HCT116 (cell line): ENCODE results near the gene FAM229A. TPM values are rescaled to one million over a fixed set of nuclear protein-coding genes. Genes with fewer than 3 reads are reported as not detected.

Source experiments
- ATAC-seq: fragments of 200-7000 bp; cut with Tn5 transposase; 2 replicates; pipeline ENCODE4 v1.9.1; 2020; ENCODE audit warnings: mild to moderate bottlenecking, moderate library complexity
- BruUV-seq: library from RNA; stranded (reverse); fragments of 400-500 nt; replicated peaks from 2 replicates; lab custom pipeline; 2021; lab: Mats Ljungman, UMichigan
- CTCF ChIA-PET: fragments of 300-600 bp; sonication (Branson Sonifier 250); formaldehyde crosslinking; loops from one replicate; lab custom pipeline; 2021; ENCODE audit warnings: antibody characterized with exemption; lab: Charles Lee
- POLR2A ChIA-PET: fragments of 300-600, 350-600 bp; sonication (Branson Sonifier 250); formaldehyde crosslinking; loops from one replicate; lab custom pipeline; 2021; ENCODE audit warnings: antibody characterized with exemption; lab: Charles Lee
- RAD21 ChIA-PET, 2 experiments: fragments of 300-600 bp; sonication (Branson Sonifier 250); formaldehyde crosslinking; loops; one replicate each; lab custom pipeline; 2023; ENCODE audit warnings: low total read pairs in 2 of 2; ENCODE audit not compliant: uncharacterized antibody in 2 of 2, unreplicated experiment in 2 of 2, low non-redundant PET in 1 of 2; lab: Charles Lee
- DNase-seq: peaks from one replicate; pipeline ENCODE4 v3.0.0-alpha.2; 2010; ENCODE audit warnings: low read depth, low spot score
- H2AFZ ChIP-seq: fragments of 200-600 bp; shearing (Covaris generic), sonication (generic); 2 replicates; pipeline ENCODE4 v1.6.1; 2017; ENCODE audit warnings: low read depth, mixed run types, mixed read lengths, antibody characterized with exemption, low read length; ENCODE audit not compliant: poor library complexity, severe bottlenecking
- H3K27ac ChIP-seq: 2 replicates; pipeline ENCODE4 v1.5.1; 2012; ENCODE audit warnings: low read depth, low read length
- H3K27me3 ChIP-seq: fragments of 200-600 bp; sonication (generic); 2 replicates; pipeline ENCODE4 v1.6.1; 2016; ENCODE audit warnings: mixed run types, low read length, mixed read lengths; ENCODE audit not compliant: insufficient read depth
- H3K36me3 ChIP-seq, 2 experiments: fragments of 200-500 bp in 1 of 2; fragments of 200-600 bp in 1 of 2; sonication (Bioruptor generic) in 1 of 2; sonication (generic) in 1 of 2; 2 replicates each; pipeline versions ENCODE4 v1.5.1 to v1.6.1; 2014 to 2016; ENCODE audit warnings: low read length in 2 of 2, inconsistent platforms in 1 of 2, mixed read lengths in 1 of 2, mixed run types in 1 of 2; ENCODE audit not compliant: insufficient read depth in 2 of 2, control insufficient read depth in 1 of 2
- H3K4me1 ChIP-seq, 2 experiments: fragments of 200-600 bp in 1 of 2; sonication (generic) in 1 of 2; 2 replicates each; pipeline versions ENCODE4 v1.5.1 to v1.6.1; 2012 to 2017; ENCODE audit warnings: low read length in 2 of 2, inconsistent platforms in 1 of 2, mild to moderate bottlenecking in 1 of 2, mixed read lengths in 1 of 2, mixed run types in 1 of 2, moderate library complexity in 1 of 2; ENCODE audit not compliant: insufficient read depth in 2 of 2, control insufficient read depth in 1 of 2
- H3K4me2 ChIP-seq: fragments of 200-600 bp; sonication (generic); 2 replicates; pipeline ENCODE4 v1.6.1; 2017; ENCODE audit warnings: mixed run types, low read length, mixed read lengths
- H3K4me3 ChIP-seq, 2 experiments: fragments of 200-600 bp in 1 of 2; sonication (generic) in 1 of 2; replicated peaks in 1 of 2; 2 replicates each; pipeline ENCODE4 v1.5.1; 2011 to 2016; ENCODE audit warnings: low read length in 2 of 2, control low read depth in 1 of 2, low read depth in 1 of 2, mild to moderate bottlenecking in 1 of 2, mixed read lengths in 1 of 2, mixed run types in 1 of 2
- H3K79me2 ChIP-seq: fragments of 200-600 bp; sonication (generic); 2 replicates; pipeline ENCODE4 v1.6.1; 2017; ENCODE audit warnings: mild to moderate bottlenecking, mixed run types, low read length, moderate library complexity, mixed read lengths; ENCODE audit not compliant: insufficient read depth
- H3K9ac ChIP-seq: fragments of 200-600 bp; sonication (generic); 2 replicates; pipeline ENCODE4 v1.6.1; 2016; ENCODE audit warnings: low read length, mixed read lengths
- H3K9me2 ChIP-seq: fragments of 200-600 bp; sonication (generic), shearing (Covaris generic); 2 replicates; pipeline ENCODE4 v1.6.1; 2017; ENCODE audit warnings: mixed run types, mild to moderate bottlenecking, moderate library complexity; ENCODE audit not compliant: insufficient read depth
- H3K9me3 ChIP-seq, 2 experiments: fragments of 200-500 bp in 1 of 2; fragments of 200-600 bp in 1 of 2; sonication (Bioruptor generic) in 1 of 2; sonication (generic) in 1 of 2; 2 replicates each; pipeline ENCODE4 v1.6.1; 2014 to 2017; ENCODE audit warnings: low read length in 2 of 2, mixed read lengths in 2 of 2, inconsistent platforms in 1 of 2, low read depth in 1 of 2, mild to moderate bottlenecking in 1 of 2, mixed run types in 1 of 2, moderate library complexity in 1 of 2; ENCODE audit not compliant: control insufficient read depth in 1 of 2, insufficient read depth in 1 of 2
- H4K20me1 ChIP-seq: fragments of 200-600 bp; sonication (generic), shearing (Covaris generic); 2 replicates; pipeline ENCODE4 v1.6.1; 2017; ENCODE audit warnings: mixed run types, mild to moderate bottlenecking, moderate library complexity; ENCODE audit not compliant: insufficient read depth
- EGR1 ChIP-seq: IDR thresholded peaks from 2 replicates; pipeline ENCODE4 v1.6.1; 2012; ENCODE audit warnings: low read depth
- EZH2phosphoT487 ChIP-seq: fragments of 200-600 bp; IDR thresholded peaks from 2 replicates; pipeline ENCODE4 v1.6.1; 2018; ENCODE audit warnings: antibody characterized with exemption, borderline replicate concordance
- FOSL1 ChIP-seq: IDR thresholded peaks from 2 replicates; pipeline ENCODE4 v1.6.1; 2012; ENCODE audit warnings: low read depth
- POLR2A ChIP-seq: IDR thresholded peaks from 2 replicates; pipeline ENCODE4 v1.7.0; 2011; ENCODE audit warnings: borderline replicate concordance; ENCODE audit not compliant: insufficient read depth, insufficient read length; ENCODE audit errors: extremely low read depth
- RAD21 ChIP-seq: IDR thresholded peaks from 2 replicates; pipeline ENCODE4 v1.6.1; 2012; ENCODE audit warnings: low read depth, mild to moderate bottlenecking
- SRF ChIP-seq: IDR thresholded peaks from 2 replicates; pipeline ENCODE4 v1.6.1; 2012; ENCODE audit warnings: low read depth
- TCF7L2 ChIP-seq: IDR thresholded peaks from 2 replicates; pipeline ENCODE4 v1.7.0; 2011; ENCODE audit warnings: borderline replicate concordance, inconsistent platforms; ENCODE audit not compliant: insufficient read depth, insufficient read length; ENCODE audit errors: extremely low read depth
- YY1 ChIP-seq: IDR thresholded peaks from 2 replicates; pipeline ENCODE4 v1.6.1; 2011; ENCODE audit warnings: low read length, low read depth, moderate library complexity, mild to moderate bottlenecking; ENCODE audit not compliant: insufficient replicate concordance; ENCODE audit errors: extremely low read depth
- ZFX ChIP-seq: fragments of 450-650 bp; IDR thresholded peaks from 2 replicates; pipeline ENCODE4 v1.6.1; 2017
- ZNF274 ChIP-seq: fragments of 200-500 bp; sonication (Bioruptor generic); IDR thresholded peaks from 2 replicates; pipeline ENCODE4 v1.6.1; 2014; ENCODE audit warnings: mild to moderate bottlenecking, low read depth, low read length, inconsistent platforms
- intact Hi-C: fragments of 100-400 bp; cut with micrococcal nuclease; formaldehyde crosslinking; loops from 2 replicates; pipeline ENCODE4 v1.10.0; 2022
- total RNA-seq: library from RNA; stranded (reverse); gene quantifications from one replicate; pipeline ENCODE4 v1.2.1, GENCODE V29; 2021; ENCODE audit not compliant: unreplicated experiment
- TF ChIP-seq, protein P1 (sequence below), 3 experiments: fragments of 200-600 bp in 1 of 3; sonication (generic) in 1 of 3; IDR thresholded peaks in 2 of 3; conservative IDR thresholded peaks in 1 of 3; 2 replicates each; pipeline ENCODE4 v1.5.1; 2012 to 2017; ENCODE audit warnings: low read depth in 2 of 3, low read length in 2 of 3, antibody characterized with exemption in 1 of 3, borderline replicate concordance in 1 of 3, control low read depth in 1 of 3, mild to moderate bottlenecking in 1 of 3, mixed read lengths in 1 of 3, mixed run types in 1 of 3, moderate library complexity in 1 of 3; ENCODE audit not compliant: insufficient read depth in 1 of 3

FAM229A gene
- total RNA-seq, 1 experiment from 2014 or later: 16.1 TPM

DNA sequence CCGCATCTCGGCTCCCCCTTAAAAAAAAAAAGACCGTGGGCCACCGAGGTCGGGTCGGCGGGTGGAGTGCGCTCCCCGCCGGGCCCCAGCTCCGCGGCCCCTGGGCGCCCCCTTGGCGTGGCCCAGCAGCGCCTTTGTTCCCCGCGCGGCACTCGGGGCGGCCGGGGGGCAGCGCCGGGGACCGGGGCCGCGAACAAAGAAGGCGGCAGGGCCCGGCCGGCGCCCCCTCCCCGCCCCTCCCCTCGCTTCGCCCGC is 26.8 kb downstream of the FAM229A start:
- H3K9me2 ChIP-seq: no peaks in the 10 kb centered on the region
- BruUV-seq: no TSS peak
- no peaks in the 10 kb centered on the region for H3K9me3 ChIP-seq
- RAD21 ChIA-PET: interaction anchor here in 1 of 2 experiments (1.3 kb wide), 1 partner anchor 93 kb away, joined by 4 read pairs; no protein-coding TSS in a partner anchor
- peak overlapping the region; percentile 78 for H3K9ac ChIP-seq
- no peak overlapping the region for H2AFZ ChIP-seq
- H3K36me3 ChIP-seq: peaks cover 6 to 28% of the 10 kb centered on the region in 2 experiments; a peak in 3 of 4 replicates
- H3K4me3 ChIP-seq: peak overlapping the region; percentile 61 to 77
- TF ChIP-seq FOSL1 (no peak), ZNF274 (no peak), ZFX (no peak), POLR2A (no peak), YY1 (no peak), EGR1 (no peak), RAD21 (no peak), EZH2phosphoT487 (no peak), TCF7L2 (no peak)
- intact Hi-C loops: no loop called here
- DNase-seq: no peak
- POLR2A ChIA-PET: interaction anchor here (0.9 to 2.1 kb wide), 9 partner anchors 10 to 156 kb away, joined by 3 to 22 read pairs (median 5); partner anchors contain the start of genes HDAC1 and TXLNA
- CTCF ChIA-PET: interaction anchor here (0.9 to 2.0 kb wide), 2 partner anchors 16 to 114 kb away, joined by 3 to 8 read pairs; no protein-coding TSS in a partner anchor
- no peaks in the 10 kb centered on the region for H4K20me1 ChIP-seq
- peaks cover 24% of the 10 kb centered on the region for H3K79me2 ChIP-seq
- H3K4me2 ChIP-seq: peak overlapping the region; percentile 93
- peak; percentile 27 for ATAC-seq
- peaks cover 22 to 62% of the 10 kb centered on the region in 2 experiments for H3K4me1 ChIP-seq
- H3K27me3 ChIP-seq: no peaks in the 10 kb centered on the region
- H3K27ac ChIP-seq: peak overlapping the region; percentile 70

DNA sequence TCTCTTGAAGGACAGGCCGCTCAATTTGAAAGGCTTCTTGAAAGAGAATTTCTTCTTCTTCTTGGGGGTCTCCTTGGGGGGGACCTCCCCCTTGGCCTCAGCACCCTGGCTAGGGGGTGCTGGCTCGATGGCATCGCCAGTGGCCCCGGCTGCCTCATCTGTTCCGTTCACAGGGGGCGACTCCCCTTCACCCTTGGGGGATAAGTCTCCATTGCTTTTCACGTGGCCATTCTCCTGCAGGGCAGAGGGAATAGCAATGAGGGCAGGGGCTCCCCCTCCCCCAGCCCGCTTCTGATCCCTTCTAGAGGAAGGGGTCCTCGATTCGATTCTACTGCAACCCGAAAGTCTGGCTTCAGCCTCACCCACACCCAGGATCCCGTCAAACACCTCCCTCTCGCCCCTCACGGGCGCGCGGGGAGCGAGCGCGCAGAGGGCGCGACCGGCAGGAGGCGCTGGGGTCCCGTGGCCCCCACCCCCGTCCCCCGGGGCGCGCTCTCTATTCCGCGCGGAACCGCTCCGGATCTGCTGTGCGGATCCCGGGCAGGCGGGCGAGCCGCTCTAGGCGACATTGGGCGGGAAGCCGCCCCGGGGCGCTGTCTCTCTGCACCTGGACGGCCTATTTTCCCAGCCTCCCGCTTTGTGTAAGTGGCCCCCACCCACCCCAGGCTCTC is 27.3 kb downstream of the FAM229A start:
- POLR2A ChIA-PET: interaction anchor here (1.2 to 2.1 kb wide), 4 partner anchors 11 to 155 kb away, joined by 4 to 22 read pairs (median 11); partner anchors contain the start of gene TXLNA
- DNase-seq: no peak

More for the DNA sequence above, 27.3 kb downstream of the FAM229A start:
- peak overlapping the region; percentile 70 for H3K27ac ChIP-seq
- BruUV-seq: no TSS peak
- peaks cover 22 to 62% of the 10 kb centered on the region in 2 experiments for H3K4me1 ChIP-seq
- H3K9me3 ChIP-seq: no peaks in the 10 kb centered on the region
- H4K20me1 ChIP-seq: no peaks in the 10 kb centered on the region
- peaks cover 6 to 29% of the 10 kb centered on the region in 2 experiments; a peak in 3 of 4 replicates for H3K36me3 ChIP-seq
- intact Hi-C loops: no loop called here
- RAD21 ChIA-PET: no interaction called here
- peak; percentile 47 for ATAC-seq
- TF ChIP-seq RAD21 (peak; percentile 33), SRF (no peak)
- TF ChIP-seq, protein P1, sequence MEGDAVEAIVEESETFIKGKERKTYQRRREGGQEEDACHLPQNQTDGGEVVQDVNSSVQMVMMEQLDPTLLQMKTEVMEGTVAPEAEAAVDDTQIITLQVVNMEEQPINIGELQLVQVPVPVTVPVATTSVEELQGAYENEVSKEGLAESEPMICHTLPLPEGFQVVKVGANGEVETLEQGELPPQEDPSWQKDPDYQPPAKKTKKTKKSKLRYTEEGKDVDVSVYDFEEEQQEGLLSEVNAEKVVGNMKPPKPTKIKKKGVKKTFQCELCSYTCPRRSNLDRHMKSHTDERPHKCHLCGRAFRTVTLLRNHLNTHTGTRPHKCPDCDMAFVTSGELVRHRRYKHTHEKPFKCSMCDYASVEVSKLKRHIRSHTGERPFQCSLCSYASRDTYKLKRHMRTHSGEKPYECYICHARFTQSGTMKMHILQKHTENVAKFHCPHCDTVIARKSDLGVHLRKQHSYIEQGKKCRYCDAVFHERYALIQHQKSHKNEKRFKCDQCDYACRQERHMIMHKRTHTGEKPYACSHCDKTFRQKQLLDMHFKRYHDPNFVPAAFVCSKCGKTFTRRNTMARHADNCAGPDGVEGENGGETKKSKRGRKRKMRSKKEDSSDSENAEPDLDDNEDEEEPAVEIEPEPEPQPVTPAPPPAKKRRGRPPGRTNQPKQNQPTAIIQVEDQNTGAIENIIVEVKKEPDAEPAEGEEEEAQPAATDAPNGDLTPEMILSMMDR (IDR thresholded peaks at IDR 0.05 in 2 of 3, conservative IDR thresholded peaks at IDR 0.05 in 1 of 3; ENCODE audit: borderline replicate concordance in 1 of 3, insufficient read depth in 1 of 3, low read depth in 2 of 3, low read length in 2 of 3): peak; percentile 41 to 80 (median 61); a peak in 5 of 6 replicates
- no peaks in the 10 kb centered on the region for H3K27me3 ChIP-seq
- no peak overlapping the region for H2AFZ ChIP-seq
- peak overlapping the region; percentile 93 for H3K4me2 ChIP-seq
- peaks cover 24% of the 10 kb centered on the region for H3K79me2 ChIP-seq
- peak overlapping the region; percentile 78 for H3K9ac ChIP-seq
- CTCF ChIA-PET: no interaction called here
- H3K9me2 ChIP-seq: no peaks in the 10 kb centered on the region
- peak overlapping the region; percentile 61 to 77 for H3K4me3 ChIP-seq
